22Rv1 (cell line): ENCODE data around the gene PHLDB2.

Source experiments
- CTCF ChIP-seq: fragments of 450-650 bp; IDR thresholded peaks from 2 replicates; pipeline ENCODE4 v1.5.1; 2017; ENCODE audit warnings: mild to moderate bottlenecking
- ZFX ChIP-seq: fragments of 450-650 bp; IDR thresholded peaks from 2 replicates; pipeline ENCODE4 v1.6.1; 2017; ENCODE audit warnings: antibody characterized with exemption, borderline replicate concordance

GRCh38 chr3:111882799-111883198 lies 23.7 kb downstream of the PHLDB2 start:
- TF ChIP-seq CTCF (no peak), ZFX (no peak)
